H1 (cell line): ENCODE results near the gene PLBD1. TPM values are rescaled to one million over a fixed set of nuclear protein-coding genes. Genes with fewer than 3 reads are reported as not detected.

Source experiments
- CEBPB ChIP-seq: IDR thresholded peaks from 2 replicates; pipeline ENCODE4 v1.6.1; 2012; ENCODE audit warnings: low read depth, low read length
- SIRT6 ChIP-seq: IDR thresholded peaks from one replicate; pipeline ENCODE4 v1.7.1; 2012; ENCODE audit warnings: low read length, inconsistent platforms
- SIX5 ChIP-seq: IDR thresholded peaks from 2 replicates; pipeline ENCODE4 v1.6.1; 2011; ENCODE audit warnings: mild to moderate bottlenecking, low read depth, low read length
- TAF1 ChIP-seq: IDR thresholded peaks from 2 replicates; pipeline ENCODE4 v1.6.1; 2011; ENCODE audit warnings: mild to moderate bottlenecking, low read depth, low read length
- polyA plus RNA-seq, 7 experiments: library from polyadenylated mRNA; depleted of rRNA in 3 of 7; stranded (reverse) in 5 of 7; unstranded in 2 of 7; fragments of >200 nt in 5 of 7; fragments of 200-250 nt in 2 of 7; gene quantifications; 1 replicate in 5 of 7; 2 replicates in 1 of 7; 4 replicates in 1 of 7; pipeline versions ENCODE4 v1.2.1 to v1.2.3, GENCODE V29; 2011 to 2013; ENCODE audit warnings: missing spikeins in 2 of 7, mixed read lengths in 2 of 7
- total RNA-seq: library from RNA; stranded (reverse); fragmentation: NEBNext Ultra II Directional; extraction: Animal tissue kit (Norgen Biotek cat#: 25700); gene quantifications from 2 replicates; pipeline ENCODE4 v1.2.1, GENCODE V29; 2021
- TF ChIP-seq, protein P1 (sequence below): fragments of 300-600 bp; sonication (generic); IDR thresholded peaks from 2 replicates; pipeline ENCODE4 v1.7.1; 2012; ENCODE audit warnings: low read length, moderate library complexity, mild to moderate bottlenecking, inconsistent platforms; ENCODE audit not compliant: insufficient replicate concordance

The PLBD1 gene
- total and polyA plus RNA-seq, 2 of the 8 experiments (the other 6 are each of a cell fraction or from before 2014, with no cell fraction given): 6.3 to 12.3 TPM

DNA sequence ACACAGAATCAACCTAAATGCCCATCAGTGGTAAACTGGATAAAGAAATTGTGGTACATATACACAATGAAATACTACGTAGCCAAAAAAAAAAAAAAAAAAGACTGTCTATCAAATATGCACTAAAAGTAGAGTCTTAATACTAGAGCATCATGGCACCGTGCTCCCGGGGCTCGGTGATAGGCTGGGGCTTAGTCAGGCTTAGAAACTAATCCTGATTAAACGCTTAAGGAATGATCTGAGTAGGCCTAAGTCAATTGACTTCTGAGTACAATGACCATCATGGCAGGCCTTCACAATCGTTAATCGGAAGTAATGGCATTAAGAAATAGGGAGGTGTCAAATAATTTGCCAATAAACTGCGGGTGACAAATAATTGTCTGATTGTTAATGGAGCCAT lies 9.7 kb downstream of the PLBD1 start (continued):
- TF ChIP-seq, protein P1, sequence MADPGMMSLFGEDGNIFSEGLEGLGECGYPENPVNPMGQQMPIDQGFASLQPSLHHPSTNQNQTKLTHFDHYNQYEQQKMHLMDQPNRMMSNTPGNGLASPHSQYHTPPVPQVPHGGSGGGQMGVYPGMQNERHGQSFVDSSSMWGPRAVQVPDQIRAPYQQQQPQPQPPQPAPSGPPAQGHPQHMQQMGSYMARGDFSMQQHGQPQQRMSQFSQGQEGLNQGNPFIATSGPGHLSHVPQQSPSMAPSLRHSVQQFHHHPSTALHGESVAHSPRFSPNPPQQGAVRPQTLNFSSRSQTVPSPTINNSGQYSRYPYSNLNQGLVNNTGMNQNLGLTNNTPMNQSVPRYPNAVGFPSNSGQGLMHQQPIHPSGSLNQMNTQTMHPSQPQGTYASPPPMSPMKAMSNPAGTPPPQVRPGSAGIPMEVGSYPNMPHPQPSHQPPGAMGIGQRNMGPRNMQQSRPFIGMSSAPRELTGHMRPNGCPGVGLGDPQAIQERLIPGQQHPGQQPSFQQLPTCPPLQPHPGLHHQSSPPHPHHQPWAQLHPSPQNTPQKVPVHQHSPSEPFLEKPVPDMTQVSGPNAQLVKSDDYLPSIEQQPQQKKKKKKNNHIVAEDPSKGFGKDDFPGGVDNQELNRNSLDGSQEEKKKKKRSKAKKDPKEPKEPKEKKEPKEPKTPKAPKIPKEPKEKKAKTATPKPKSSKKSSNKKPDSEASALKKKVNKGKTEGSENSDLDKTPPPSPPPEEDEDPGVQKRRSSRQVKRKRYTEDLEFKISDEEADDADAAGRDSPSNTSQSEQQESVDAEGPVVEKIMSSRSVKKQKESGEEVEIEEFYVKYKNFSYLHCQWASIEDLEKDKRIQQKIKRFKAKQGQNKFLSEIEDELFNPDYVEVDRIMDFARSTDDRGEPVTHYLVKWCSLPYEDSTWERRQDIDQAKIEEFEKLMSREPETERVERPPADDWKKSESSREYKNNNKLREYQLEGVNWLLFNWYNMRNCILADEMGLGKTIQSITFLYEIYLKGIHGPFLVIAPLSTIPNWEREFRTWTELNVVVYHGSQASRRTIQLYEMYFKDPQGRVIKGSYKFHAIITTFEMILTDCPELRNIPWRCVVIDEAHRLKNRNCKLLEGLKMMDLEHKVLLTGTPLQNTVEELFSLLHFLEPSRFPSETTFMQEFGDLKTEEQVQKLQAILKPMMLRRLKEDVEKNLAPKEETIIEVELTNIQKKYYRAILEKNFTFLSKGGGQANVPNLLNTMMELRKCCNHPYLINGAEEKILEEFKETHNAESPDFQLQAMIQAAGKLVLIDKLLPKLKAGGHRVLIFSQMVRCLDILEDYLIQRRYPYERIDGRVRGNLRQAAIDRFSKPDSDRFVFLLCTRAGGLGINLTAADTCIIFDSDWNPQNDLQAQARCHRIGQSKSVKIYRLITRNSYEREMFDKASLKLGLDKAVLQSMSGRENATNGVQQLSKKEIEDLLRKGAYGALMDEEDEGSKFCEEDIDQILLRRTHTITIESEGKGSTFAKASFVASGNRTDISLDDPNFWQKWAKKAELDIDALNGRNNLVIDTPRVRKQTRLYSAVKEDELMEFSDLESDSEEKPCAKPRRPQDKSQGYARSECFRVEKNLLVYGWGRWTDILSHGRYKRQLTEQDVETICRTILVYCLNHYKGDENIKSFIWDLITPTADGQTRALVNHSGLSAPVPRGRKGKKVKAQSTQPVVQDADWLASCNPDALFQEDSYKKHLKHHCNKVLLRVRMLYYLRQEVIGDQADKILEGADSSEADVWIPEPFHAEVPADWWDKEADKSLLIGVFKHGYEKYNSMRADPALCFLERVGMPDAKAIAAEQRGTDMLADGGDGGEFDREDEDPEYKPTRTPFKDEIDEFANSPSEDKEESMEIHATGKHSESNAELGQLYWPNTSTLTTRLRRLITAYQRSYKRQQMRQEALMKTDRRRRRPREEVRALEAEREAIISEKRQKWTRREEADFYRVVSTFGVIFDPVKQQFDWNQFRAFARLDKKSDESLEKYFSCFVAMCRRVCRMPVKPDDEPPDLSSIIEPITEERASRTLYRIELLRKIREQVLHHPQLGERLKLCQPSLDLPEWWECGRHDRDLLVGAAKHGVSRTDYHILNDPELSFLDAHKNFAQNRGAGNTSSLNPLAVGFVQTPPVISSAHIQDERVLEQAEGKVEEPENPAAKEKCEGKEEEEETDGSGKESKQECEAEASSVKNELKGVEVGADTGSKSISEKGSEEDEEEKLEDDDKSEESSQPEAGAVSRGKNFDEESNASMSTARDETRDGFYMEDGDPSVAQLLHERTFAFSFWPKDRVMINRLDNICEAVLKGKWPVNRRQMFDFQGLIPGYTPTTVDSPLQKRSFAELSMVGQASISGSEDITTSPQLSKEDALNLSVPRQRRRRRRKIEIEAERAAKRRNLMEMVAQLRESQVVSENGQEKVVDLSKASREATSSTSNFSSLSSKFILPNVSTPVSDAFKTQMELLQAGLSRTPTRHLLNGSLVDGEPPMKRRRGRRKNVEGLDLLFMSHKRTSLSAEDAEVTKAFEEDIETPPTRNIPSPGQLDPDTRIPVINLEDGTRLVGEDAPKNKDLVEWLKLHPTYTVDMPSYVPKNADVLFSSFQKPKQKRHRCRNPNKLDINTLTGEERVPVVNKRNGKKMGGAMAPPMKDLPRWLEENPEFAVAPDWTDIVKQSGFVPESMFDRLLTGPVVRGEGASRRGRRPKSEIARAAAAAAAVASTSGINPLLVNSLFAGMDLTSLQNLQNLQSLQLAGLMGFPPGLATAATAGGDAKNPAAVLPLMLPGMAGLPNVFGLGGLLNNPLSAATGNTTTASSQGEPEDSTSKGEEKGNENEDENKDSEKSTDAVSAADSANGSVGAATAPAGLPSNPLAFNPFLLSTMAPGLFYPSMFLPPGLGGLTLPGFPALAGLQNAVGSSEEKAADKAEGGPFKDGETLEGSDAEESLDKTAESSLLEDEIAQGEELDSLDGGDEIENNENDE: no peak
- TF ChIP-seq TAF1 (no peak), CEBPB (no peak), SIRT6 (no peak), SIX5 (no peak)
